Measurements from ENCODE around the gene QPCT.

DNA sequence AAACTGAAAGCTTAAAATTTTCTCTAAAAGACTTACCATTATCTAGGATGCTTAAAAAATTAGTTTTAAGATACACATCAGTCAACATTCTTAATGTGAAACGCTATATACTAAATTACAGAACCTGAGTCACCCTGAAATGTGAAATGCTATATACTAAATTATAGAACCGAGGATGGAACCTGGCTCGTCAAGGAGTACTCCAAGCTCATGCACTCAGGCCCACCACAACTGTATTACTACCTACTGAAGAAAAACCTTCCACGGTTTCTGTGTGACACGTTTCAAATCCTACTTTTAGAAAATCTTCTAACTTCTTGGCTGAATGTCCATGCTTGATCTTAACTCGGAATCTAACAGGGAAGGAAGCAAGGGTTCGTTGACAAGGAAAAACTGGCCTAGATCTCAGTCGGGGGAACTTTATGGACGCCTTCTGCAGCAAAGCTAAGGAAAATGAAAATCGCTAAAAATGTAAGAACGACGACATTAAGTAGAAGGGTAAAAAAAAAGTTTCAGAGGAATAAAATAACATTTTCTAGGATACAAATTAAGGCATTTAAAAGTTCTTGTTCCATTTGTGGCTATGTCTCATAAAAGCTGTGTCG, 21.2 kb upstream of the QPCT start:
- TF ChIP-seq EZH2phosphoT487 (IDR thresholded peaks at IDR 0.05; ENCODE audit: insufficient read depth, low read depth): no peak
- no peak for TF ChIP-seq EZH2 (IDR thresholded peaks at IDR 0.05; ENCODE audit: insufficient read depth, poor library complexity, severe bottlenecking)

Data from GM23248 (cell line).